Measurements from ENCODE around the gene SACS.

The SACS gene, protein sequence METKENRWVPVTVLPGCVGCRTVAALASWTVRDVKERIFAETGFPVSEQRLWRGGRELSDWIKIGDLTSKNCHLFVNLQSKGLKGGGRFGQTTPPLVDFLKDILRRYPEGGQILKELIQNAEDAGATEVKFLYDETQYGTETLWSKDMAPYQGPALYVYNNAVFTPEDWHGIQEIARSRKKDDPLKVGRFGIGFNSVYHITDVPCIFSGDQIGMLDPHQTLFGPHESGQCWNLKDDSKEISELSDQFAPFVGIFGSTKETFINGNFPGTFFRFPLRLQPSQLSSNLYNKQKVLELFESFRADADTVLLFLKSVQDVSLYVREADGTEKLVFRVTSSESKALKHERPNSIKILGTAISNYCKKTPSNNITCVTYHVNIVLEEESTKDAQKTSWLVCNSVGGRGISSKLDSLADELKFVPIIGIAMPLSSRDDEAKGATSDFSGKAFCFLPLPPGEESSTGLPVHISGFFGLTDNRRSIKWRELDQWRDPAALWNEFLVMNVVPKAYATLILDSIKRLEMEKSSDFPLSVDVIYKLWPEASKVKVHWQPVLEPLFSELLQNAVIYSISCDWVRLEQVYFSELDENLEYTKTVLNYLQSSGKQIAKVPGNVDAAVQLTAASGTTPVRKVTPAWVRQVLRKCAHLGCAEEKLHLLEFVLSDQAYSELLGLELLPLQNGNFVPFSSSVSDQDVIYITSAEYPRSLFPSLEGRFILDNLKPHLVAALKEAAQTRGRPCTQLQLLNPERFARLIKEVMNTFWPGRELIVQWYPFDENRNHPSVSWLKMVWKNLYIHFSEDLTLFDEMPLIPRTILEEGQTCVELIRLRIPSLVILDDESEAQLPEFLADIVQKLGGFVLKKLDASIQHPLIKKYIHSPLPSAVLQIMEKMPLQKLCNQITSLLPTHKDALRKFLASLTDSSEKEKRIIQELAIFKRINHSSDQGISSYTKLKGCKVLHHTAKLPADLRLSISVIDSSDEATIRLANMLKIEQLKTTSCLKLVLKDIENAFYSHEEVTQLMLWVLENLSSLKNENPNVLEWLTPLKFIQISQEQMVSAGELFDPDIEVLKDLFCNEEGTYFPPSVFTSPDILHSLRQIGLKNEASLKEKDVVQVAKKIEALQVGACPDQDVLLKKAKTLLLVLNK (N-terminal part only)

DNA sequence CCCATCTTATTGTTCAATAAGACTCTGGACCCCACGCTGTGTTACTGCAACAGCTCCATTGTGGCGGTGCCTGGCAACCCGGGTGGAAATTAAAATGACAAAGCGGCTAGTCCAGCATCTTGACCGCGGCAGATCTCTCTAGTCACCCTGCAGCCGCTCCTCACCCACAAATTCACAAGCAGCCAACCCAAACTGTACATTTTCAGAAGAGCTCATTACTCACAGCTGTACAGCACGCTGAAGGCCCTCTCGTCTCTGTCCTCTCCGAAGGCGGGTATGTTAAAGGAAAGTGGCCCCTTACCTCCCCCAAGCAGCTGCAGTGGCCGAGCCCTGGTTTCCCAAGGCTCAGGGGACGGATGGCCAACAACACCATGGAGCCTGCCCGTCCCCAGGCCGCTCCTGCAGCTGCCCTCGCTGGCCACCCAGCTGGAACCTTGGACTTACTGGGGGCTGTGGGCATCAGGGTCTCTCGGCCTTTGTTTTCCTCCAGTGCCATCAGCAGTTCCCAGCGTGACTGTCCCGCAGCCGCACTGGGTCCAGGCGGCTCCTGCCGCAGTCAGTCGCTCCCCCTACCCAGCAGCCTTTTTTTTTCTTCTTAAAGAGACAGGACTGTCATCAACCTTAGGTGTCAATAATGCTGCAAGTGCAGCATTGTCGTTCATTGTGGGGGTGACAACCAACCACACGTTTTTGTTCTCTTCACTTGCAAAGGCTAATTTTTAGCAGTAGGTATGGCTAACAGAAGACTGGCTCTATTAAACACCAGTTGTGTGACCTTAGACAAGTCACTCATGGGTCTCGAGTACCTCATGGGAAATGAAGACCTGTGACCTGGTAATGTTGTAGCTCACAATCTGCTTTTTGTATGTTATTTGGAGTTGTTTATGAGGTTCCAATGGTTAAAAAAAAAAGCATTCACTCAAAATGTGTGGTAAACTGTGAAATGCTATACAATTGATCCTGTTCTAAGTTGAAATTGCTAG is at the start of gene SACS:
Gene SACS (minus strand): TSS at position 532 of the 983 bp plus-strand sequence. CDS start 22,463 bp downstream, outside the sequence.
- DNase-seq (ENCODE audit: low read depth) = no peak

DNA sequence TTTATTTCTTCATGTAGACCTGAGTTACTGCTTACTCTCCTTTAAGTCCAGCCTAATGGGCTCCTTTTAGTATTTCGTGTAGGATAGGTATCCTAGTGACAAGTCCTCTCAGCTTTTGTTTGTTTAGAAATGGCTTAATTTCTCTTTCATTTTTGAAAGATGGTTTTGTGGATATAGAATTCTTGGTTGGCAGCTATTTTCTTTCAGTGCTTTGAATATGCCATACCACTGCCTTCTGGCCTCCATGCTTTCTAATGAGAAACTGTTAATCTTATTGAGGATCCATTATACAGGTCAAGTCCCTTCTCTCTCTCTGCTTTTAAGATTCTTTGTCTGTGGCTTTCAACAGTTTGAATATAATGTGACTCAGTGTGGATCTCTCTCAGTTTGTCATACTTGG is 46.8 kb upstream of the SACS start:
- DNase-seq (ENCODE audit: low read depth) = no peak

DNA sequence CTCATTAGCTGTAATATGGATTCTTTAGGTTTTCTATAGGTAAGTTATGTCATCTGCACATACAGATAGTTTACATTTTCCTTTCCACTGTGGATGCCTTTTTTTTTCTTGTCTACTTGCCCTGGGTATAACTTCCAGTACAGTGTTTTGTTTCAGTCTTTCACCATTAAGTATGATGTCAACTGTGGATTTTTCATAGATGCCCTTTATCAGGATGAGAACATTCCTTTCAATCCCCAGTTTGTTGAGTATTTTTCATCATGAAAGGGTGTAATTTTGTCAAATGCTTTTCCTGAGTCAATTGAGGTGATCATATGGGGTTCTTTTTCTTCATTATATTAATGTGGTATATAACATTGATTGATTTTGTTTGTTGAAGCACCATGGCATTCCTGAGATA is 43.6 kb upstream of the SACS start:
- no peak for DNase-seq (ENCODE audit: low read depth)

DNA sequence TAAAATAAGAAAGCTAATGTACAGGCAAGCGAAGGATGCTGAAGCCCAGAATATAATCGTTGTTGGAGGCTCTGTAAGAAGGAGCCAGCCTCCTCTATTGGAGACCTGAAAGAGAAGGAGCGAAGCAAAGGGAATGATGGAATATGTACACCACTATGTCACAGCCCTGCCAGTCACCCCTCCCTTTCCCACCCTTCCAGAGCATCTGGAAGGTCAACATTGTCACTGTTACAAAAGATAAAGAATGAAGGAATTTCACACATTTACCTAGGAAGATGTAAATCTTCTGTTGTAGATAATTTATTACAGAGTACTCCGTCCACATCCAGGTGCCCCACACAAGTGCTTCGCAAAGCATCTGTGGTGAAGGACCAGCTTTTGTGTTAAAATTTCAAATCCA is 39.7 kb upstream of the SACS start:
- no peak for DNase-seq (ENCODE audit: low read depth)

DNA sequence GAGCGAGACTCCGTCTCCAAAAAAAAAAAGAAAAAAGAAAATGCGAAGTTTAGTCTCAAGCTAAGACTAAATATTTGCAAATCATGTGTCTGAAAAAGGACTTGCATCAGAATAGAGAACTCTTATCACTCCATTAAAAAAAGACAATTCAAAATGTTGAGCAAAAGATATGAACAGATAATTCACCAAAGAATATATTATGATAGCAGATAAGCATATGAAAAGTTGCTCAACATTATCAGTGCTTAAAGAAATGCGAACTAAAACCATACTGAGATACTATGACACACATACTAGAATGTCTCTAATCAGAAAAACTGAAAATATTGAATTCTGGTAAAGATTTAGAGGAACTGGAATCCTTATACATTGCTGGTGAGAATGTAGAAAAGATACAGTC is 38.7 kb upstream of the SACS start:
- no peak for DNase-seq (ENCODE audit: low read depth)

DNA sequence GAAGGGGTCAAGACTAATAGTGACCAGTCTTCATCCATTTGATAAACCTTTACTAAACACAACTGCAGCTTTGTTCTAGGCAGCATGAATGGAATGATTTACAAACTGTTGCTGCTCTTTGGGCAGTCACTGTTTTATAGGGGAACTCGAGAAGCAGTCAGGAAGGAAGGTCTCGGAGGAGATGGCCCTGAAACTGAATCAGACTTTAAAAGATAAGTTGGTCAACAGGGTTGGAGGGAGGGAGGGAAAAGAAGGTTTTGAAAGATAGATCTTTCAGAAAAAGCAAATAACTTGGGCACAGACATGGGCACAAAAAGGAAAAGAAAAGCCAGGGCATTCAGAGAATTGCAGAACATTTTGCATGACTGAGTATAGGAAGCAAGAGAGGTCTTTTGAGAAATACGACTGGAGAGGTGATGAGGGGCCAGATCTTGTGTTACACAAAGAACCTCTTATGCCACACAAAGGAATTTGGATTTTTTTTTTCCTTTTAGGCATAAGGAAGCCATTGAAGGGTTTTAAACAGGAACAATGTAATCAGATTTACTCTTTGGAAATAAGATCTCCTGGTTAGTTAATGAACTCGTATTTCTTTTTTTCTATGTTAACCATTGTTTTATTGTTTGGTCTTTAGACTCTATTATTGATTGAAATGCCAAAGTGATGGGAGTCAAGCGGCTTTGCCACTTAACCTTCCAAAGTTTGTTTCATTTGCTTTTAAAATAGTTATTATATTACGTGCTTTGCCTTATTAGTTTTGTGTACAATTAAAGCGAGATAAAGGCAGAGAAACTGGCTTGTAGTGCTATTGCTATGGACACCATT is 37.5 kb upstream of the SACS start:
- DNase-seq (ENCODE audit: low read depth) = no peak

DNA sequence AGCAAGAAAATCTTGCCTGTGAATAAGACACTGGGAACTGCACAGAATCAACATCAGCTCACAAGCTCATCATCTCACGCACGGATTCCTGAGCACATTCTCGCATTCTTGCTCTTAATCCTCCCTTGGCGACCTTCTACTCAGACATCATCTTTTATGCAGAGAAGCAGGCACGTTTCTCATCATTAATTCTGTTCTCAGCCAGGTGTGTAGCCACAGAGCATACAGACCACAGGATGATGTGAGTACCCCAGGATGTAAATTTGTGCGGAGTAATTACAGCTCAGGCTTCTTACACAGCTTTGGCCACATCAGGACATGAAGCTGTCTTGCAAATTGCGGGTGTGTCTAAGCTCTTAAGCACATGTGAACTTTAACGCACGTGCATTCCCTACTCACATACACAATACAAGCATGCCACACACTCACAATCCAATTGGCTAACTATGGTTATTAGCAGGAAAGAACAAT is 36.5 kb upstream of the SACS start:
- DNase-seq (ENCODE audit: low read depth) = no peak

DNA sequence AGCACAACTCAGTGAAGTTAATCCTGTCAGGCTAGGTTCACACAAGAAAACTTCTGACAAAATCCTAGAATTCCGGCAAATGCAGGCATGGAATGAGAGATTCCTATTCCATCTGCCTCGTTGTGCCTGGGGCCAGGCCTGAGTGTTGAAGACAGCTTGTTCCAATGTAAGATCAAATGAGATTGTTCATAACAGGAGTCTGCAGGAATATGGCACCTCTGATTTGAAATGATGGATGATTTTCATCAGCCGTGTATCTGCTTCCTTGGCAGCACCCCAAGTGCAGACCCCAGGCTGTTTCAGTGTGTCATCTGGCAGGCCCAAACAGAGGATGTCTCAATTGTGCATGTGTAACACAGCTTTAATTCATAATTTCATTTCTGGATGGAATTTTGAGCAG is 35.3 kb upstream of the SACS start:
- no peak for DNase-seq (ENCODE audit: low read depth)

DNA sequence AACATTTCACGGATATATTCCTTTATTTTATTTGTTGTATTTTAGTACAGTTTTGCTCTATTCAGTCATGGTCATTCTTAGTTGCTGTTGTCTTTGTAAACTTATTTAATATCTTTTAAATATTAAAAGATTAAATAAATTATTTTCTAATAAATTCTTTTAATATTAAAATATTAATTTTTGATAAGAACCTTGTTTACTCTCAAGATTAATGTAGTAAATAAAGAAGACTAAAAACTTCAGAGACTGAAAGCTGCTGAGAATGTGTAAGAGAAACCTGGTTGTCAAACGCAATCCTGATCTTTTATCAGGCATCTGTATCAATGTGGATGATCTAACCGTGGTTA is 34.4 kb upstream of the SACS start:
- no peak for DNase-seq (ENCODE audit: low read depth)

DNA sequence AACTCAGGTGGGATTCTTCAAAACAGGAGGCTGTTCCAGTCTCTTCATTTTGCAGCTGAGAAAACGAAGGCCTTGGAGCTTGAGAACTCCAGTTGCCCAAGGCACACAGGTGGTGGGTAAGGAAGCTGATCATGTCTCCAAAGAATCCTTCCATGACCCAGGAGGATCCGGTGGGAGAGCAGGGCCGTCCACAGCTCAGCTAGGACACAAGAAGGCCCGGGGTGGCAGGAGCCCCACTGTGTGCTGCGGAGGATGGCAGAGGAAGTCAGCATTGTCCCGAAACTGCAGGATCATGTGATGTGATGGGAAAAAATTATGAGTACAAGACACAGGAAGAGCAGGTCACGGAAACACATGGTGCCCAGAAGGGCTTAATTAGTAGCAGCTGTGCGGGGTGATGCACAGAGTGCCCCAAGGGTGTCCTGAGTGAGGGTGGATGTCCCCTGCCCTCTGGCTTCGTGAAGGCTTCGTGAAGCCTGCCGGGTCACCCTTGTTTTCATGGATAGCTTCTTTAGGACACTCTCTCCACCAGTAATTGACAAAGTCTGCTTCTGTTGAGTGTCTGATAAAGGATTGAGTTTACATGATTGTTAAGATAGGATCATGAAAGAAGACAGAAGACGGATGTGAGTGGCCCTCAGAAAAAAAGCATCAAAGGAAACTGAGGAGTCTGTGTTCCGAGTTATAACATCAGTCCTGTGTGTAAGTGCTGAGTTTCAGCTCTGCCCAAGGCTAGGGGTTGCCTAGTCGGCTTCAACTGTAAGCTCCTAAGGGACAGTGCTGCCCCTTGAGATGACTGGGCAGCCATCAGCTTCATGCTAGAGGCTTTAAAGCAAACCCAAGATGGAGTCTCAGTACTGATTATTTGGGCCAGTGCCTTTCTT is 33.8 kb upstream of the SACS start:
- DNase-seq (ENCODE audit: low read depth) = no peak

DNA sequence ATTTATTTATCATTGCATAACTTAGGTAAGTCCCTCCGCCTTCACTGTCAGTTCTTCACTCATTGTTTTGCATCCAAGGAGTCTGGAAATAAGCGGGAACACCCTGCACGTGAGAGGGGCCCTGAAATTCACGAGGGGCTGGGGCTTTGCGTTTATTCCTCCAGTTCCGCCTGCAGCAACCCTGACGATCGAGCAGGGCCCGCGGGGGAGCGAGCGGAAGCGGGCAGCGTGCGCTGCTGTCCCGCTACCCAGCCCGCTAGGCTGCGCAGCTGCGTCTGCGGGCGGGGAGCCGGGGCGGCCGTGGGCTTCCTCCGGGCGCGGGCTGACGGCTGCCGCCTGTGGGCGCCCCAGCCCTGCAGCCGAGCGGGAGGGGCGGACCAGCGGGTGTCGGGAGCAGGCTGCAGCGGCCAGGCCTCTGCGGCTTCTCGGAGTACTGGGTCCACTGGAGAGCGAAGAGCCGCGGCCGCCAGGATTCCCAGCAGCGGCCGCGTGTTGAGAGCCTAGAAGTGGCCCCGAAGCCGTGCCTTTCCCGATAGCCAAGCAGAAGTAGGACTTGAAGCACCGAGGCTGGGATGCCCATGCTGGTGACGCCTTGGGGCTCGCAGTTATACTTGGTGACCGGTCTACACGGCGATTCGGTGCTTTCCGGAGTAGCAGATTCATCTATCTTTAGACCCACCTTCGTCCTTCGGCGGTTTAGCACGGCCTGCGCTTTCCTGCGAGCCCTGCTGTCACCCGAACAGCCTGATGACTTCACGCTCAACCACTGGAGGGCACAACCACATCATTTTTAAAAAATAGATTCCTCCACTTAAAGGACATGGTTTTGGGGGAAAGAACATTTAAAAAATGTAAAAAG is 32.9 kb upstream of the SACS start:
- peak; percentile 39 for DNase-seq (ENCODE audit: low read depth)

DNA sequence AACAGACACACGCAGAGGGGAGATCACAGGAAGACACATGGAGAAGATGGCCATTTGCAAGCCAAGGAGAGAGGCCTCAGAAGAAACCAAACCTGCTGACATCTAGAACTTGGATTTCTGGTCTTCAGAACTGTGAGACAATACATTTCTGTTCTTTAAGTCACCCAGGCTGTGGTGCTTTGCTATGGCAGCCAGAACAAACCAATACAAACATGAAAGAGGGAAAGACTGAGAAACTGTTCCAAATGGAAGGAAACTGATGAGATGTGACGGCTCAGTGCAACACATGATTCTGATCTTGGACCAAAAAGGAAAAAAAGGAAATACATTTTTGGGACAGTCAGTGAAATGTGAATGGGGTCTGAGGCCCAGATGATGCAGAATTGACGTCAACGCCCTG is 30.2 kb upstream of the SACS start:
- DNase-seq (ENCODE audit: low read depth) = no peak

DNA sequence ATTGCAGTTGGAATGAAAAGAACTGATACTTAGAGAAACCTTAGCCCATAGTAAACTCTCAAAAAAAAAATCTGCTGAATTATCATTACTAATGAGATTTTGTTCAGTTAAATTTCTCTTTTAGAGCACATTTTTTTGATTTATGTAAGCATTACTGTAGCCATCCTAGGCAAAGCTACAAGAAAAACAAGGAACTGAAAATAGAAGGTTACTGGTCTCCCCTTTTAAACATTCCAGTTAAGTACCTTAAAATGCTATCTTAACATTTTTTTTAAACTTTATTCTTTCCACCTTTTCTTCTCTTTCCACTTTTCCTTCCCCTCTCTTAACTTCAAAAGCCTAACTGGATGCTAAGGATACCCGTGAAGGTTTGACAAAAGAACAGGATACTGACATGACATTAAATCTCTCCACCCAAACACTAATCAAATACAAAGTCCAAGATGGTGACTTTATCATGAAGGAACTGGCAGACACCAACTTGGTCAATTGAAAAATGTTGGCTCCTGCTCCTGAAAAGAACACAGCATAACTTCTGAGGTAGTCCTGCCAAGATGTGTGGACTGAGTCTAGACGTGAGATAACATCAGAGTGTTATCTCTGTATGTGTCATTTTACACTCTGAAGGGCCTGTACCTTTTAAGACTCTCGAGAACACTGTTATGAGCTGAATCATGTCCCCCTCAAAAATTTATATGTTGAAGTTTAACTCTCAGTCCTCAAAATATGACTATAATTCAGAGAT is 29.5 kb upstream of the SACS start:
- no peak for DNase-seq (ENCODE audit: low read depth)

DNA sequence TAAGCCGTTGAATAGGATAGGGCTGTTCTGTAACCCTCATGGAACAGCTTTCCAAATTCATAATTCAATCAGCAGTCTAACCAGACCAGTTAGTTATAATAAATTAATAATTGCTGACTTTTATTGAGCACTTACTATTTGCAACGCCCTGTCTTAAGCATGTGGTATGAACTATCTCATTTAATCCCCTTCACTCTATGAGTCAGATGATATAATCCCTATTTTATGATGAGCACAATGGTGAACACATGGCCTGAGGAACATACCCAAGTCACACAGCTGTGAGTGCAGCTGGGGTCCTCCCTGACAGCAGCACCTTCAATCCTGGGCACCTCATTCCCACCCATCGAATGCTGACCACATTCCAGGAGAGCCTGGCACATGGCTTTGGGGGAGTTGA is 28.0 kb upstream of the SACS start:
- no peak for DNase-seq (ENCODE audit: low read depth)

DNA sequence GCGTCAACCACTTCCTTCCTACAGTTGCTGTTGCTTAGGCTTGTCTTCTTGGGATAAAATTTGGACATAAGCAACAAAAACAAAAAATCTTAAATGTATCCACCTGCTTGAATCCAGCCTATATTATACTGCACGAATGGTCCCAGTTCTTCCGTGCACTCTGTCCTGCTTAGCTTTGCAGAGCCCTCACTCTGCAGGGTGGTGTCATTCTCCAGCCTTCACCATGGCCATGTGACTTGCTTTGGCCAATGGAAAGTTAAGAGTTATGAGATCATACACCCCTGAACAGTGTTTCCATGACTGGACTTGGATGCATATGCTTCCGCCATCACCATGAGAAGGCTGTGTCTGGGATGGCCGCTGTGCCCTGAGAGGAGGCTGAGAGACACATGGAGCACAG is 27.4 kb upstream of the SACS start:
- no peak for DNase-seq (ENCODE audit: low read depth)

DNA sequence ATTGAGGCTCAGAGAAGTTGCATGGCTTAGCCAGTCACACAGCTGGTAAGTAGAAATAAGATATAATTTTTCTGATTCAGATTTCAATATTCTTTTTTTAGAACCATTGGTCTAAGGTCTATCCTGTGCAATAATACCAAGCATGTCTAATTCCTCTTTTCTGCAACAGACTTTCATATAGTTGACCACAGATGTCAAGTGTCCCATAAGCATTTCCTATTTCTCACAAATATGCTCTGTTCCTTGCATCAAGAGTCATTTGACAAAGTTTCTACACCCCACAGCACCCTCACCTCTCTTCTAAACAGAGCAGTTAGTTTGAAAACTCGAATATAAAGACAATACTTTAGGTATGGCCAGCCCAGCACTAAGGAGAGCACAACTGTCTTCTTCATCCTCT is 26.8 kb upstream of the SACS start:
- no peak for DNase-seq (ENCODE audit: low read depth)

DNA sequence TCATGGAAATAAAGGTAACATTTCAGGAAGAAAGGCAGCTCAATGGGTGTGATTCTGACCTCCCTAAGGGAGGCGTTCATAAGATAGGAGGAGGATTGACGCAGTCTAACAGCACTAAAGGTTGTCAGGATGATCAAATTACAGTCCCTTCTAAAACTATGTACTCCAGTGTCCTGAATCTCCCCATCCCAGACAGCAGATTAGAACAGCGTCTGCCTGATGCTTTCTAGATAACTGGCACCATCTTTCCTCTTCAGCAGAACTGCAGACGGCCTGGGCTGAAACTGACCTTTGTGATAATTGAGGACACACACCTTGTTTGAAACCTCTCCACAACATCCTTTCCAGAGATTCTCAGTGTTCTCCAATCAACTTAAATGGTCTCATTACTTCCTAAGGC is 25.5 kb upstream of the SACS start:
- DNase-seq (ENCODE audit: low read depth) = no peak

Measured in activated T-helper 1 cell treated with Interleukin-2 at 50 U/mL for 16 hours (primary cell).